ENCODE measurements around the gene MED17.

Gene MED17

GRCh38 chr11:93817426-93818348 lies 33.6 kb downstream of the MED17 start:
- H3K4me3 ChIP-seq (ENCODE audit: low read length in 2 of 2), result no peak overlapping the region
- no peaks in the 10 kb centered on the region for H3K27me3 ChIP-seq (ENCODE audit: control insufficient read depth in 1 of 2, insufficient read depth in 2 of 2, low read length in 2 of 2)
- H3K36me3 ChIP-seq (ENCODE audit: control insufficient read depth in 2 of 2, insufficient read depth in 2 of 2, low read length in 2 of 2), result peaks cover 14 to 17% of the 10 kb centered on the region in 2 donors
- no peak overlapping the region for H3K27ac ChIP-seq (ENCODE audit: low read length)
- no peaks in the 10 kb centered on the region for H3K9me3 ChIP-seq (ENCODE audit: control insufficient read depth in 2 of 2, low read length in 2 of 2)
- peaks cover 2% of the 10 kb centered on the region for H3K4me1 ChIP-seq (ENCODE audit: control insufficient read depth, insufficient read depth, low read length)
- no peak overlapping the region for H3K9ac ChIP-seq (ENCODE audit: low read length in 2 of 2)

DNA sequence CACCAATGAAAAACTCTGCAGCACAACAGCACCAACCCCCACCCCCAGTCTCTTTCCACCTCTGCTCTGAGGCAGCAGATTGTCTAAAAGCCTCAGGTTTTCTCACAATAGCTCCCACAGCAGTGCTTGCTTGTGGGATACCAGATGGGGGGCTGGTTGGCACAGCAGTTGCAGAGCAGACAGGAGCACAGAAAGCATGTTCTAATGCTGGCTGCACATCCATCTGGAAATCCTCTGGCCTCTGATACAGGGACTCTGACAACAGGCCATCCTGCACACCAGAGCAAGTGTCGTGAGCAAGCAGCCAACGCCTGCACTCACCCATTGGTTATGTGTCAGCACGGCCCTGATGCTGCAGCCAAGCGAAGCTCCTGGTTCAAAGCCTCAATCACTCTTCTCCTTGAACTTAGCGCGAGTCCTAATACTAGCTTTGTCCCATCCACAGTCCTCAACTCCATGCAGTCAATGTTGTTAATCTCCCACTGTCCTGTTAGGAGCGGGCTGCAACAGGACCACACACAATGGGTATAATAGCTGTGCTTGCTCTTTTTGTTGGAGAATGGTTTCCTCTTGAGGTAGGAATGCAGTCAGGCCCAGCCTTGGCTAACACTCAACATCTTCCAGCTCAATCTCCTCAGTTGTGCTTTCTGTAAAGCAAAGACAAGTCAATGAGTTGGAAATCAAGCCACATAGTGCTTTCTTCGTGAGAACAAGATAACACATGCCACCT lies 36.0 kb downstream of the MED17 start:
- Histone ChIP-seq H3K9me3 (ENCODE audit: control insufficient read depth in 2 of 2, low read length in 2 of 2) (no peaks in the 10 kb centered on the region), H3K27ac (ENCODE audit: low read length) (no peak overlapping the region), H3K4me1 (ENCODE audit: control insufficient read depth, insufficient read depth, low read length) (peaks cover 2% of the 10 kb centered on the region), H3K36me3 (ENCODE audit: control insufficient read depth in 2 of 2, insufficient read depth in 2 of 2, low read length in 2 of 2) (peaks cover 6 to 10% of the 10 kb centered on the region in 2 donors), H3K9ac (ENCODE audit: low read length in 2 of 2) (no peak overlapping the region), H3K4me3 (ENCODE audit: low read length in 2 of 2) (no peak overlapping the region), H3K27me3 (ENCODE audit: control insufficient read depth in 1 of 2, insufficient read depth in 2 of 2, low read length in 2 of 2) (no peaks in the 10 kb centered on the region)

DNA sequence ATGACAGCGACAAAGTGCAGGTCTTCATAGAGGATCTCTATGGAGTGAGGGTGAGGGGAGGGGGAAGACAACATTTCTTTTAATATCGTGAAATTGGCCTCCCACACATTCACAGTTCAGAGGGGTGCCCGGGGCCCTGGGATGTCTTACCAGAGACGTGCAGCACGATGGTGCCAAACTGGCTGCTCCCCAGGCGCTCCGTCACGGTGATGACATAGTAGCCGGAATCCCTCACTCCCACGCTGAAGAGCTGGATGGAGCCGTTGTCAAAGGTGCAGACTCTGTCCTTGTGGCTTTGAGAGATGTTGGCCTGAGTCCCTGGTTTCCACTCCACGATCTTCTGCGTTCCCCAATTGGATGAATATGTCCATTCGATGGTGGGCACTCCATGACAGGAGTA lies 36.8 kb downstream of the MED17 start:
- H3K9me3 ChIP-seq (ENCODE audit: control insufficient read depth in 2 of 2, low read length in 2 of 2), result no peaks in the 10 kb centered on the region
- H3K4me1 ChIP-seq (ENCODE audit: control insufficient read depth, insufficient read depth, low read length), result peaks cover 2% of the 10 kb centered on the region
- no peak overlapping the region for H3K9ac ChIP-seq (ENCODE audit: low read length in 2 of 2)
- no peaks in the 10 kb centered on the region for H3K27me3 ChIP-seq (ENCODE audit: control insufficient read depth in 1 of 2, insufficient read depth in 2 of 2, low read length in 2 of 2)
- no peak overlapping the region for H3K27ac ChIP-seq (ENCODE audit: low read length)
- H3K36me3 ChIP-seq (ENCODE audit: control insufficient read depth in 2 of 2, insufficient read depth in 2 of 2, low read length in 2 of 2), result peaks cover under 1 to 8% of the 10 kb centered on the region in 2 donors
- H3K4me3 ChIP-seq (ENCODE audit: low read length in 2 of 2), result no peak overlapping the region

GRCh38 chr11:93821617-93822016 lies 37.5 kb downstream of the MED17 start:
- Histone ChIP-seq H3K27me3 (ENCODE audit: control insufficient read depth in 1 of 2, insufficient read depth in 2 of 2, low read length in 2 of 2) (no peaks in the 10 kb centered on the region), H3K9me3 (ENCODE audit: control insufficient read depth in 2 of 2, low read length in 2 of 2) (no peaks in the 10 kb centered on the region), H3K9ac (ENCODE audit: low read length in 2 of 2) (no peak overlapping the region), H3K4me1 (ENCODE audit: control insufficient read depth, insufficient read depth, low read length) (peaks cover 2% of the 10 kb centered on the region), H3K27ac (ENCODE audit: low read length) (no peak overlapping the region), H3K36me3 (ENCODE audit: control insufficient read depth in 2 of 2, insufficient read depth in 2 of 2, low read length in 2 of 2) (peaks cover 0 to 5% of the 10 kb centered on the region in 2 donors), H3K4me3 (ENCODE audit: low read length in 2 of 2) (no peak overlapping the region)

GRCh38 chr11:93822359-93822758 lies 38.3 kb downstream of the MED17 start:
- Histone ChIP-seq H3K27ac (ENCODE audit: low read length) (no peak overlapping the region), H3K4me3 (ENCODE audit: low read length in 2 of 2) (no peak overlapping the region), H3K27me3 (ENCODE audit: control insufficient read depth in 1 of 2, insufficient read depth in 2 of 2, low read length in 2 of 2) (no peaks in the 10 kb centered on the region), H3K36me3 (ENCODE audit: control insufficient read depth in 2 of 2, insufficient read depth in 2 of 2, low read length in 2 of 2) (peaks cover 0 to 4% of the 10 kb centered on the region in 2 donors), H3K9me3 (ENCODE audit: control insufficient read depth in 2 of 2, low read length in 2 of 2) (no peaks in the 10 kb centered on the region), H3K4me1 (ENCODE audit: control insufficient read depth, insufficient read depth, low read length) (peaks cover 2% of the 10 kb centered on the region), H3K9ac (ENCODE audit: low read length in 2 of 2) (no peak overlapping the region)

DNA sequence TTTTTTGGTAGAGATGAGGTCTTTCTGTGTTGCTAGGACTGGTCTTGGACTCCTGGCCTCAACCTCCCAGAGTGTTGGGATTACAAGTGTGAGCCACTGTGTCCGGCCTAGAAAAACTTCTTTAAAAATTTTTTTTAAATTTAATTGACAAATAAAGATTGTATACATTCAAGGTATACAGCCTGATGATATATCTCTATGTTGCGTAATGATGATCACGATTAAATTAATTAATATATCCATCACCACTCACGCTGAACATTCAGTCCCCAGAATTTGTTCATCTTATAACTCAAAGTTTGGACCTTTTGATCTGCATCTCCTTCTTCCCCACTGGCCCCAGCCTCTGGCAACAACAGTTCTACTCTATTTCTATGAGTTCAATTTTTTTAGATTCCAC lies 39.1 kb downstream of the MED17 start:
- H3K9me3 ChIP-seq (ENCODE audit: control insufficient read depth in 2 of 2, low read length in 2 of 2), result no peaks in the 10 kb centered on the region
- no peak overlapping the region for H3K9ac ChIP-seq (ENCODE audit: low read length in 2 of 2)
- peaks cover 0 to 3% of the 10 kb centered on the region in 2 donors for H3K36me3 ChIP-seq (ENCODE audit: control insufficient read depth in 2 of 2, insufficient read depth in 2 of 2, low read length in 2 of 2)
- H3K4me3 ChIP-seq (ENCODE audit: low read length in 2 of 2), result no peak overlapping the region
- H3K27me3 ChIP-seq (ENCODE audit: control insufficient read depth in 1 of 2, insufficient read depth in 2 of 2, low read length in 2 of 2), result no peaks in the 10 kb centered on the region
- no peak overlapping the region for H3K27ac ChIP-seq (ENCODE audit: low read length)
- H3K4me1 ChIP-seq (ENCODE audit: control insufficient read depth, insufficient read depth, low read length), result peaks cover 2% of the 10 kb centered on the region

DNA sequence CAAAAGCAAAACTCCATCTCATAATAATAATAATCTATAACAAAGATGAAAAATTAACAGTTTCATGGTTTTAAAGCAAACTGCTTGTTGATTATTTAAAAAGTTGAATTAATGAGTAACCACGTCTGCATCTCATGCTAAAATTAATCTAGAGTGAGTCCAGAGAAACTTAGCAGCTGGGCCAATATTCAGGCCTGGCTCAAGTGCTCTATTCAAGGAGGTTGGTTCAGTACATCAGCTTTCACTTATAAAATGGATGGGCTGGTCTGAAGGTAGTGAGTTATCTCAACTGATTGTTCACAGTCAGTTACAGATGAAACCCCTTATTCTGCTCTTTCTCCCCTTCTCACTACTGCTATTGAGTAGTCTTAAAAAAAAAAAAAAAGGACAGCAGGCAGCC lies 43.3 kb downstream of the MED17 start:
- no peaks in the 10 kb centered on the region for H3K4me1 ChIP-seq (ENCODE audit: control insufficient read depth, insufficient read depth, low read length)
- no peak overlapping the region for H3K4me3 ChIP-seq (ENCODE audit: low read length in 2 of 2)
- H3K9me3 ChIP-seq (ENCODE audit: control insufficient read depth in 2 of 2, low read length in 2 of 2), result no peaks in the 10 kb centered on the region
- no peaks in the 10 kb centered on the region for H3K27me3 ChIP-seq (ENCODE audit: control insufficient read depth in 1 of 2, insufficient read depth in 2 of 2, low read length in 2 of 2)
- no peak overlapping the region for H3K9ac ChIP-seq (ENCODE audit: low read length in 2 of 2)
- H3K27ac ChIP-seq (ENCODE audit: low read length), result no peak overlapping the region
- no peaks in the 10 kb centered on the region for H3K36me3 ChIP-seq (ENCODE audit: control insufficient read depth in 2 of 2, insufficient read depth in 2 of 2, low read length in 2 of 2)

DNA sequence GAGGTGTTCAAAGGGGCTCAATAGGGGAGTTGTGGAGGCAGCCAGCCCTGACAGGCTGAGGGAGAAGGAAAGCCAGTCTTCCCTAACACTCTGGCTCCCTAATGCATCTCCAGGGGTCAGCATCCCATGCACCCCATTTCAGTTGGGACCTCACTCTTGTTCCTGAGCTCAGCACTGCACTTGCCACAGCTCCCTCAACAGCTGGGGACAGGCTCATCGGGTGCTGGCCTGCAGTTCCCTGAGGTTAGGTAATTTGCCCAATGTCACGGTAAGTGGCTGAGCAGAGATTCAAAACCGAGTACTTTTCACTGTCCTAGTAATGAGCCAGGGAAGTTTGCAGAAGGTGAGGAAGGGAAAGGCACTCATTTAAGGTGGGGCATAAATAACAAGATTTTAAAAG lies 45.5 kb downstream of the MED17 start:
- no peaks in the 10 kb centered on the region for H3K27me3 ChIP-seq (ENCODE audit: control insufficient read depth in 1 of 2, insufficient read depth in 2 of 2, low read length in 2 of 2)
- no peak overlapping the region for H3K9ac ChIP-seq (ENCODE audit: low read length in 2 of 2)
- H3K36me3 ChIP-seq (ENCODE audit: control insufficient read depth in 2 of 2, insufficient read depth in 2 of 2, low read length in 2 of 2), result no peaks in the 10 kb centered on the region
- H3K4me1 ChIP-seq (ENCODE audit: control insufficient read depth, insufficient read depth, low read length), result no peaks in the 10 kb centered on the region
- H3K27ac ChIP-seq (ENCODE audit: low read length), result no peak overlapping the region
- H3K9me3 ChIP-seq (ENCODE audit: control insufficient read depth in 2 of 2, low read length in 2 of 2), result no peaks in the 10 kb centered on the region
- no peak overlapping the region for H3K4me3 ChIP-seq (ENCODE audit: low read length in 2 of 2)

DNA sequence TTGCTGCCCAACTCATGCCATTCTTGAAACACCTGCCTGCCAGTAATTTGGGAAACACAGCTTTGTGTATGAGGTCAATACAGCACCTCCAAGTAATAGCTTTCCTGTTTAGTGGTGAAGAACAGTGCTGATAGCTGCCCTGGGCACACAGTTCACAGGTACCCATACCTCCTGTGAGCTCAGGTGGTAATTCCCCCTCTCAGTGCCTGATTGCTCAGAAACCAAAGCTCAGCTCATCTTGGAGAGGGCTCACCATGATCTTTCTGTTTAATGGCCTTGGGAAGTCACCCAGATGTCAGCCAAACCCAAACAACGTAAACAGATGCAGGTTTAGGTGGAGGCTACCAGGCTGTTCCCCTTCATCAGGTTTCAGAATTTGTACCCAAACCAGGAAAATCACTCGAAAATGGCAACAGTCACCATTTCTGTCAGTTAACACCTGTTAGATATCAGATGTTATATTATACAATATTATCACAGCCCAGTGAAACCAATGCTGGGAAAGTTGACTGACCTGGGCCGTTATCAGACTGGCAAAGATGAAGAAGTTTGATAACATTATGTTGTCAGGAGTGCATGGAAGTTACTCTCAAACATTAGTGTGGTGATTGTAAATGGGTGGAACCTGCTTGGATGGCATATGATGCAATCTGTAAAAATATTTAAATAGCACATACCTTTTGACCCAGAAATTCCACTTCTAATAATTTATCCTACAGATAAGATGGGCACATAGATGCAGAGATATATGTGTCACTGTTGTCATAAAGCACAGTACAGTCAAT lies 47.5 kb downstream of the MED17 start:
- H3K4me3 ChIP-seq (ENCODE audit: low read length in 2 of 2), result no peak overlapping the region
- H3K4me1 ChIP-seq (ENCODE audit: control insufficient read depth, insufficient read depth, low read length), result no peaks in the 10 kb centered on the region
- no peaks in the 10 kb centered on the region for H3K9me3 ChIP-seq (ENCODE audit: control insufficient read depth in 2 of 2, low read length in 2 of 2)
- H3K36me3 ChIP-seq (ENCODE audit: control insufficient read depth in 2 of 2, insufficient read depth in 2 of 2, low read length in 2 of 2), result no peaks in the 10 kb centered on the region
- no peaks in the 10 kb centered on the region for H3K27me3 ChIP-seq (ENCODE audit: control insufficient read depth in 1 of 2, insufficient read depth in 2 of 2, low read length in 2 of 2)
- no peak overlapping the region for H3K9ac ChIP-seq (ENCODE audit: low read length in 2 of 2)
- no peak overlapping the region for H3K27ac ChIP-seq (ENCODE audit: low read length)

DNA sequence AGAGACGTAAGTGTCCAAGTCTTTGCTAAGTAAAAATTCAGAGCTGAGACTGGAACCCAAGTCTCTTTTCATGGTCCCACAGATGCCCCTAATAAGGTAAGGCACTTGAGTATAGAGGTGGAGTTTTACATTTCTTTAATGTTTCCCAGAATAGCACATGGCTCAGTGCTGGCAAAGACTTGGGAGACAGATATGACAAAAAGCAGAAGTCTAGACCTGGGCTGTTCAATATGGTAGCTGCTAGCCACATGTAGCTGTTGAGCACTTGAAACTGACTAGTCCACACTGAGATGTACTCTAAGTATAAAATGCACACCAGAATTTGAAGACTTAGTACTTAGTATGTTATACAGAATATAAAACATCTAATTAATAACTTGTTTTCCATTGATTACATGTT lies 48.7 kb downstream of the MED17 start:
- Histone ChIP-seq H3K36me3 (ENCODE audit: control insufficient read depth in 2 of 2, insufficient read depth in 2 of 2, low read length in 2 of 2) (no peaks in the 10 kb centered on the region), H3K27ac (ENCODE audit: low read length) (no peak overlapping the region), H3K4me3 (ENCODE audit: low read length in 2 of 2) (no peak overlapping the region), H3K27me3 (ENCODE audit: control insufficient read depth in 1 of 2, insufficient read depth in 2 of 2, low read length in 2 of 2) (no peaks in the 10 kb centered on the region), H3K9me3 (ENCODE audit: control insufficient read depth in 2 of 2, low read length in 2 of 2) (no peaks in the 10 kb centered on the region), H3K4me1 (ENCODE audit: control insufficient read depth, insufficient read depth, low read length) (no peaks in the 10 kb centered on the region), H3K9ac (ENCODE audit: low read length in 2 of 2) (no peak overlapping the region)
